ENCODE data around the gene EYS.

DNA sequence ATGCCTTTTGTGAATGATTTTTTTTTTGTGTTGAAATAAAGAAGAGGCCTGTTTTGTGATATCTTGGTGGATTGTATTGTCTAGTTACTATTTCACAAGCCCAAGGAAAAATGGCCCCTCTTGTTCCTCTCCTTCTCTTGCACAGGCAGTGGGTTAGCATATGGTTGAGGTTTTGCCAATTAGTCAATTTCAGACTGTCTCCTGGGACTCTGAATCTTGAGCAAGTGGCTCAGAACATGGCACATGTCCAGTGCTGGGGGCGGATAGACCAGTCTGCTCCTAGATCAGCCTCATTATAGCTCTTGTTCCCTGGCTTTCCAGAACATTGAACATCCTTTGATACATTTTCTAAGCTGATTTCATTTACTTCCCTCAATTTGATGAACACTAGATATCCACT is 1482.2 kb downstream of the EYS start:
- TF ChIP-seq, protein P1, sequence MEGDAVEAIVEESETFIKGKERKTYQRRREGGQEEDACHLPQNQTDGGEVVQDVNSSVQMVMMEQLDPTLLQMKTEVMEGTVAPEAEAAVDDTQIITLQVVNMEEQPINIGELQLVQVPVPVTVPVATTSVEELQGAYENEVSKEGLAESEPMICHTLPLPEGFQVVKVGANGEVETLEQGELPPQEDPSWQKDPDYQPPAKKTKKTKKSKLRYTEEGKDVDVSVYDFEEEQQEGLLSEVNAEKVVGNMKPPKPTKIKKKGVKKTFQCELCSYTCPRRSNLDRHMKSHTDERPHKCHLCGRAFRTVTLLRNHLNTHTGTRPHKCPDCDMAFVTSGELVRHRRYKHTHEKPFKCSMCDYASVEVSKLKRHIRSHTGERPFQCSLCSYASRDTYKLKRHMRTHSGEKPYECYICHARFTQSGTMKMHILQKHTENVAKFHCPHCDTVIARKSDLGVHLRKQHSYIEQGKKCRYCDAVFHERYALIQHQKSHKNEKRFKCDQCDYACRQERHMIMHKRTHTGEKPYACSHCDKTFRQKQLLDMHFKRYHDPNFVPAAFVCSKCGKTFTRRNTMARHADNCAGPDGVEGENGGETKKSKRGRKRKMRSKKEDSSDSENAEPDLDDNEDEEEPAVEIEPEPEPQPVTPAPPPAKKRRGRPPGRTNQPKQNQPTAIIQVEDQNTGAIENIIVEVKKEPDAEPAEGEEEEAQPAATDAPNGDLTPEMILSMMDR (IDR thresholded peaks at IDR 0.05): no peak
- no peak for TF ChIP-seq POLR2A (IDR thresholded peaks at IDR 0.05)
